HG03064 (cell line): ENCODE measurements around the gene PDE4D.

Experiments
- ATAC-seq: cut with Tn5 transposase; IDR thresholded peaks from one replicate; pipeline ENCODE4 v1.9.1; 2021; ENCODE audit warnings: low read depth; ENCODE audit not compliant: unreplicated experiment

Gene PDE4D

DNA sequence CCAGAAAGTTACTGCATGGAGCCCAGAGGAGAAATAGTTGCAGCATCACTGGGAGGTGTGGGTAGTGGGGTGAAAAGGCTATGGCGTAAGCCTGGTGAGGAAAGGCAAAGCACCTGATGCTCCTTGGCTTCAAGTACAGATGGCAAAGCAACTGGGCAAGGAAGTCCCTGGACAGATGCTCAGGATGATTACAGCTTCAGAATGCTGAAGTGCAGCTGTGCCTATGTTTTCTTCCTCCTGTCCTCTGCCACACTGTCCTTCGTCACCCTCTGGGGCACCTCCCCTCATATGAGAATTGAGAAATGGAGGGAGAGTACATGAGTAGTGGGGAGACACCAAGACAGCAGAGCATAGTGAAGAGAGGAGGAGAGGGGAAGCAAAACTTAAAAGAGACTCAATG lies 328.0 kb downstream of the PDE4D start:
- ATAC-seq, result no peak

DNA sequence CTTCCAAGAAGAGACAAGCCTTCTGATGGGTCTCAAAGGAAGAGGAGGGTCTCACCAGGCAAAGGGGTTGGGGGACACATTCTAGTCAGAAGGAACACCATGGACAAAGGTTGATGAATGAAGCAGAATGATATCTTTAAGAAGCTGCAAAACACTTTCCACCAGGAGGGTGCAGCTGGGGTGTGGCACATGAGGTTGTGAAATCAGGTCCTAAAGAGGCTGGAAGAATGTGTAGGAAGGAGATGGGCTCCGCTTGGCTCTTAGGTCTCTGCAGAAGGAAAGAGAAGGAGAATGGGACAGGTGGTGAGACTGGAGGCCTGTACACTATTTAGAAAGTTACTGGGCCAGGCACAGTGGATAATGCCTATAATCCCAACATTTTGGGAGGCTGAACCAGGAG lies 328.6 kb downstream of the PDE4D start:
- no peak for ATAC-seq

GRCh38 chr5:59562756-59563389 lies 330.7 kb downstream of the PDE4D start:
- peak; percentile 93 for ATAC-seq

- ATAC-seq, result no peak
Observed at GRCh38 chr5:59560553-59560952, 333.0 kb downstream of the PDE4D start.

GRCh38 chr5:59559847-59560246 lies 333.7 kb downstream of the PDE4D start:
- no peak for ATAC-seq

DNA sequence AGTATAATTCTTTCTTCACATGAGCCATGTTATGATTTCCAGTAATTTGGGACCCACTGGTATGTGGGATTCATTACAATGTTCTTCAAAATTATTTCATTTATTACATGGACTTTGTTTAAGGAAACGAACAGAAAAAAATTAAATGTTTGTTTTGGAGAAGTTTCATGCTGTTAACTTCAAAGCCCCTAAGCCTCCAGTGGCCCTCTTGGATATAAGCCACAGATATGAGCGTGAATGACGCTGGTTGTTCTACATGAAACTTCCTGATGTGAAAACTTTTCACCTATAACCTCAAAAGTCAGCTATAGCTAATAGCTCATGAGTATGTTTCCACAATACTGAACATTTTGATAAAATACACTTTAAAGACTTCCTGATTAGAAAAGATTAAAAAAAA lies 334.2 kb downstream of the PDE4D start:
- no peak for ATAC-seq

DNA sequence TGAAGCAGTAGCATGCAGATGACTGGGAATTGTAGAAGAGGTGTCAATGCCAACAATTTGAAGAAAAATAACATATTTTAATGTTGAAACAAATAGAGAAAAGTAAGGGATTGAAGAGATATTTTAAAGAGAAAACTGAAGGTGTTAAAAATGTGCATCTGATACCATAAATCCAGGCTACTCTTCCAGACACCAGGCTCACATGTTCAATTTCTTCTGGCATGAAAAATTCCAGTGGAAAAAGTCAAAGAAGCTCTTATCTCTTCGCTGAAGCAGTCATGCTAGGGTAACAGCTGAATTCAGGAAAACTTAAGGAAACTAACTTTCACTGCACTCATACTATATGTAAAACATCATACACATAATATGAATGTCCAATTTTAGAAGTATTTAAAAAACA lies 335.0 kb downstream of the PDE4D start:
- no peak for ATAC-seq

DNA sequence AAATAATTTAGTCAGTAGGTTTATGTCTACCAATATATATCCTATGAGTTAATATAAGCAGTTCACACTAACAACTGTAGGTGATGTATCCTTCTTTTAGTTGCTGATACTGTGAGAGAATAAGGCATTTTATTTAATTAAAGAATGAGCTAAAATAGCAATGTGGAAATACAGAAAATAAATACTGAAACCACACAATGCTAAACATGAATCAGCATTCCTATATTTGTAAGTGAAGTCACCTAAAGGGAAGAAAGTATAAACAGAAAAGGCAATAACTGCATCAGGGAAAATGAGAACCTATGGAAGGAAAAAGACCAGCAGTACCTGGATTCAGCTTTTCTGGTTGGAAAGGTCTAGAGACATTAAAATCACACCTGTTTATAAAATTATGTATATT lies 336.0 kb downstream of the PDE4D start:
- ATAC-seq, result no peak

DNA sequence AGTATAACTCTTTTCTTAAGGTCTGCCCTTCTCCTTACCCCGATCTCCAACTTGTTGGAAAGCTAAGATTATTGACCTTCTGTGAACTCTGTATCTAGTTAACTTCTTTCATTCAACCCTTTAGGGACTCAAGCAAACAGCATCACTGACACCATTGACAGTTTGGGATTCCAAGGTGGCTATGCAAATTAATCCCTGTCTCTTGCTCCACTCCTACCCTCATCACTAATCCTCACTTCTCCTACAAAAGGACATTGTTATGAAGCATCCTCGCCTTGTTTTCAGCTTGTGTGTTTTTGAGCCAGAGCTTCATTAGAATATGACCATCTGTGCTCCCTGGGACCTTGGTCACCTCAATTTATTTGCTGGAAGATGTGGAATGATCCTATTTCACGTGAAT lies 337.9 kb downstream of the PDE4D start:
- ATAC-seq, result no peak

GRCh38 chr5:59554501-59554900 lies 339.0 kb downstream of the PDE4D start:
- no peak for ATAC-seq

- no peak for ATAC-seq
Observed at GRCh38 chr5:59553992-59554391, 339.5 kb downstream of the PDE4D start.

DNA sequence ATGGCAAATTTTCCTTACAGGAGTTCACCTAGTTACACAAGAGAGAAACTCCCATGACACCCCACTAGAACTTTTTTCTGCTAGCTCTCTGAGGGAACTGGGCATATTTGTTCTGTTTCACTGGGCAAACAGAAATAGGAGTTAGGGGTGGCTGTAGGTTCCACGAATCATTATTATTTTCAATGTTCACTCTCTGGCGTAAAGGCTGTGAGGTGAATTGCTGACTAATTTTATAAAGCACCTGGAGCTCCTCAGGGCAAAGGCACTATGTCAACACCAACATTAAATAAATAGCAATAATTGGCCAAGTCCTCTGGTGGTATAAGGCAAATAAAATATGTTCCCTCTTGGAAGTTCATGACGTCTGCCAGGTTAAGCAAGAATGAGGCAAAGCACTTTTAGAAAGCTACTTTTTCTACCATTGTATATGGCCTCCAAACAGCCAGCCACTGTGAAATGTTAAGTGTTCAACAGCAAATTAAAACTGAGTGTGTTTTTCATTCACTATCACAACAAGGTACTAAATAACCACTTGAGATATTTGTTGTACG lies 344.6 kb downstream of the PDE4D start:
- ATAC-seq, result no peak

GRCh38 chr5:59547731-59548130 lies 345.8 kb downstream of the PDE4D start:
- no peak for ATAC-seq

- ATAC-seq, result no peak
Observed at GRCh38 chr5:59544573-59544972, 349.0 kb downstream of the PDE4D start.

- ATAC-seq, result no peak
Observed at GRCh38 chr5:59543821-59544442, 349.6 kb downstream of the PDE4D start.

DNA sequence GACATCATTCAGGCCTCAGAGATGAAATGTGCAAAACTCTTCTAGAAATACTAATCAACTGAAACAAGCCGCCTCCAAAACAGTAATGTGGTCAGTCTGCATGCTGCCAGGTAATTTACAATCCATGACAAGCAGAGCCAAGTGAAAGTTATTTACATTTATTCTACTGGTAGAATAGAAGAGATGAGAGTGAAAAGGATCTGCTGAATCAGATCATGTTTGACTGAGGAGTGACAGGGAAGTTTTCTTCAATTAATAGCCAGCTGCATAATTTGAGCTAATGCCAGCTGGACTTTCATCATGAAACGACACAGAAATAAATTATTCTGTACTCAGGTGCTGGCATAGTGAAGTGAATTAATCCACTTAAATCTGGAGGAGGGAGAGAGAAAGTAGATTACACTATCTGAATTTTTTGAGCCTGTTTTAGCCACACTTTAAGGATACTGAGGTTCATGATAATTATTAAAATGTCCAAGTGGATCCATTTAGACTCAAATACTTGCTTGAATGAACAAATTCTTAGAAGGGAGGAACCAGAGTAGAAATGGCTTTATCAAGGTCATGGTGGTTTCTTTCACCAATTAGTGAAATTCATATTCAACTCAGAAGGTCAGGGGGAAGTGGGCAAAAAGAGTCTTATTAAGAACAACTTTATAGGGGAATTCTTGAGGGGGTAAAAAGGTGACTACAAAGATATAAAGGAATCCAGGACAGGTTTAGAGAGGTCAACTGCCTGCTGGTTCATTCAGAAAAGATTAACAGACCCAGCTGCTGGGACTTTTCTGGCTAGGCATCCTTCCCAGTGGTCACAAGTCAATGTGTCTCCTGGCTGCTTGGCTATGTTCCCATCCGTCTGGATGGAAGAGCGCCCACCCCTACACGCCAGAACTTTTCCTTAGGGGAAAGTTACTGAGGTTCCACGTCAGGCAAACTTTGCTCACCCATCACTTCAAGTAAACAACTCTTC lies 350.4 kb downstream of the PDE4D start:
- no peak for ATAC-seq

DNA sequence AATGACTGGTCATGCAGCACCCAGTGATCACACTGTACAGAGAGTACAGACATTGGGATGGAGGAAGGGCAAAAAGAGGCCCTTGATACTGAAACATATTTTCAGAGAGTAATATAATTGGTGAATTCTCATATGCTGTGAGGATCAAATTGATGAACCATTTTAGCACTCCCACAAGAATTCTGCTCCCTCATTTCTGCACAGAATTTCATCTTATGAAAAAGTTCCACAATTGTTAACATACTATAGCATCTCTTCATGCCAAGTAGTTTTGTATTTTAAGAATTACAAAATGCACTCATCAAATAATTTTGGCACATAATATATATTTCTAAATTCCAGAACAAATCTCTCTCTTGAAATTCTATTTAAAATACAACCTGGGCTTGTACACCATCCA lies 351.2 kb downstream of the PDE4D start:
- no peak for ATAC-seq

DNA sequence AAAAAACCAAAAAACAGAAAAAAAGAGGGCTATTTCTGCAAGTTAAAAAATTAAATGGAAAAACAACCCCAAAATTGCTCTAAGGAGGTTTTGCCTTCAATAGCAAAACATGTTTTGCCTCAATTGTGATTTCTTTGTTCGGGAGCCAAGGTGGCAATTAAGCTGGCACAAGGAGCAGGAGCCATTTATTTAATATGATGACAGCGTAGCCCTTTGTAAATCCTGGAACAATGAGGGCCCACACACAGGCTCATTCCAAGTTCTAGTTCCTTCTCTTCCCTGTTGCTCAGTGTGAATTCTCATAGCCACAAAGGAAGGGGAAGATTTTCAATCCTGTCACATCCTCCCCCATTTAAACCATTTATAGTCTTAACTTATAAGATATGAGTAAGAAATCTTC lies 353.2 kb downstream of the PDE4D start:
- no peak for ATAC-seq

- ATAC-seq, result no peak
Observed at GRCh38 chr5:59538750-59539121, 354.8 kb downstream of the PDE4D start.

DNA sequence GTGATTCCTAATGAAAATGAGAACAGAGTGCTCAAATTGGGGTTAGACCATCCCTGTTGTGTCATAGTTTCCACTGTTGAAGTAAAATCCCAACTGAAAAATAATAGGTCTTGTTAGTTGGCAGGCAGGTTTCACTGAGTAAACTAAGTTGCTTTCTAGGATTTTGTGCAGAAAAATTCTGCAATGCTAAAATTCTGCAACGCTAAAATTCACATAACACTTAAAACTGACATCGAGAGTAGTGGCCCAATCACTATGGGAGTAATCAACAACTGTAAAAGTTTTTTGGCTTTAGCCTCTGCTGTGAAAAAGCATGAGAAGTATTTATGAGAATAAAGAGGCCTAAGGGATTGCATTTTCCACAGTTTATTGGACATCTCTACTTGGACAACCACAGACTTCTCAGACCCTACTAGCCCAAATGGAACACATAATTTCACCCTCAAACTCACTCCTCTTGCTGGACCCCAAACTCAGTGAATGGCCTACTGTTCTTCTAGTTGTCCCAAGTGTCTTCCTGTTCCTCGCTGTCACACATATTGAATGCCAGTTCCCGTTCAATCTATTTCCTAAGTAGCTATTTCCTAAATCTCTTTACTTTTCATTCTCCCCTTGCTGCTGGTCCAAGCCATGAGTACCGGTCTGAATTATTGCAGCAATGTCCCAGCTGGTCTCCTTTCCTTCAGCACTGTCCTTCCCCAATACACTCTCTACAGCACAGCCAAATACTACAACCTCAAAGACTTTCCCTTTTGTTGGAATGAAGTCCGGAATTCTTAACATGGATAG lies 355.4 kb downstream of the PDE4D start:
- ATAC-seq, result no peak

DNA sequence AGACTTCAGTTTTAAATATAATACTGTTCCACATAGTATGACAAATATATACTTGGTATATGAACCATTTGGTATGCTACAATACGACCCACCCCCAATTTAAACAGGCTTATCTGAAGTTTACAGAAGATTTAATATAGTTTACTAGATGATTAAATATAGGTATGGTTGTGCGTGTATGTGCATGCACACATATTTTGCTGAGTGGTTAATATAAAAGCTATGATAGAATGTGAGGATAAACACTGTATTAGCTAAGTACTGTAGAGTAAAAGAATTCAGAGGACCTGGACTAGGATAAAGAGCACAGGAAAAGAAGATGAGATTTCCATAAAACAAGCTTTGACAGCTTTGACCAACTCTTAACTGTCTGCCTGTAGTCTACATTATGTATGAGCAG lies 356.7 kb downstream of the PDE4D start:
- no peak for ATAC-seq
